ENCODE results near the gene SETBP1. TPM values are rescaled to one million over a fixed set of nuclear protein-coding genes. Genes with fewer than 3 reads are reported as not detected.

Gene SETBP1
- total and polyA plus RNA-seq, 2 of the 13 experiments (the other 11 are each of a cell fraction or from before 2014, with no cell fraction given), result 0.18 to 0.65 TPM

DNA sequence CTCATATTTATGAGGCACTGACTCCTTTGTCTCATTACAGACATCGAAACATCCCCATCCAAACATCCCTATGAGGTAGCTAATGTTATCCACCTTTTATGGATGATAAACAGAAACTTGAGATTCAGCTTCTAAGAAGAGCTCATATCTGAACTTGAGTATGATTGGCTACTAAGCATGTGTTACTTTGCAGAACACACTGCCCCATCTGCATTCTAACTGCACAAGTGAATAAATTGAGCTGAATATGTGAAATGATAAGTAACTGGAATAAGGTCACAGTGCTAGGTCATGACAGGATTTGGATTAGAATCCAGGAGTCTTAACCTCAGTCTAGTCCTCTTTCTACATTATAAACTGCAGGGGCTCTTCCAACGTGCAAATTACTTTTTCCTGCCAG, 172.7 kb downstream of the SETBP1 start (continued):
- TF ChIP-seq ZNF747 (CRISPR knock-in tag; IDR thresholded peaks at IDR 0.05; ENCODE audit: borderline replicate concordance) (no peak), ZFP82 (CRISPR knock-in tag; IDR thresholded peaks at IDR 0.05; ENCODE audit: borderline replicate concordance) (no peak), POLR2G (IDR thresholded peaks at IDR 0.05; ENCODE audit: low read depth, low read length) (no peak)

DNA sequence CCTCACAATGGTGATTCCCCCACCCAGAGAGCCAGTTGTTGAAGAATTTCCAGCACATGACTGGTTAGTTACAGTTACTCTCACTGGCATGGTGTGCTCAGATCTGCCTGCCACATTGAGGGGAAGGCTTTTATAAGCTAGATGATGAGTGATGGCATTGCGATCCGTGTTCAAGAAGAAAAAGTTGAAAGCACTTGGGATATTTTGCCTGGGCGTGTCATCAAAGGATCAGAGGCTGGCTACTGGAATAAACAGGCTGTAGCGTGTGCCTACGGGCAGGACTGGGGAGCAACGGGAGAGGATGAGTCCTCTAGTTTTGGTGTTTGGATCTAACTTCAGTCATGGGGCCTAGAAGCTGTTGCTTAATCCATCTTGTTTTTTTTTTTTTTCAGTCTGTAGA, 175.0 kb downstream of the SETBP1 start:
- Histone ChIP-seq H3K4me2 (ENCODE audit: low read depth, low read length) (no peak overlapping the region), H3K27ac (ENCODE audit: extremely low read length, insufficient read depth, low read length) (no peak overlapping the region), H4K20me1 (ENCODE audit: insufficient read depth, low read length) (no peaks in the 10 kb centered on the region), H3K79me2 (ENCODE audit: insufficient read depth, low read length) (no peaks in the 10 kb centered on the region), H3K9me3 (ENCODE audit: low read length) (no peaks in the 10 kb centered on the region), H2AFZ (ENCODE audit: low read length) (no peak overlapping the region), H3K4me1 (ENCODE audit: insufficient read depth, low read length) (no peaks in the 10 kb centered on the region), H3K9ac (ENCODE audit: insufficient read depth, low read depth, low read length) (no peak overlapping the region), H3K27me3 (ENCODE audit: control insufficient read depth in 1 of 2, insufficient read depth in 2 of 2, low read length in 2 of 2) (no peaks in the 10 kb centered on the region), H3K36me3 (replicated peaks in 1 of 2; ENCODE audit: control insufficient read depth in 1 of 2, insufficient read depth in 2 of 2, low read length in 2 of 2) (no peaks in the 10 kb centered on the region), H3K4me3 (replicated peaks in 1 of 3; ENCODE audit: insufficient read depth in 1 of 3, low read depth in 2 of 3, low read length in 3 of 3) (no peak overlapping the region)
- ATAC-seq (no peak), FAIRE-seq (no peak), DNase-seq (ENCODE audit: low spot score) (no peak)
- no TSS peak for BruUV-seq (replicated peaks)
- 80% methylated on average over 6 of the region's 6 CpGs for WGBS (ENCODE audit: low lambda C conversion rate)
- intact Hi-C loops (cut with micrococcal nuclease; ENCODE audit: unreplicated experiment) (no loop called here), in situ Hi-C loops (cut with HindIII; ENCODE audit: extremely low pct_ligation_motif_present, low pct_unique_long_range_greater_than_20kb) (no loop called here)
- ChIA-PET POLR2A (no interaction called here), CTCF (ENCODE audit: low intra/inter-chr PET ratio, low total read pairs) (no interaction called here)
- TF ChIP-seq ZNF101 (CRISPR knock-in tag; IDR thresholded peaks at IDR 0.05; ENCODE audit: borderline replicate concordance, low read depth) (no peak), ZFP37 (CRISPR knock-in tag; IDR thresholded peaks at IDR 0.05; ENCODE audit: borderline replicate concordance) (no peak), ZNF207 (IDR thresholded peaks at IDR 0.05; ENCODE audit: borderline replicate concordance) (no peak), ZNF362 (CRISPR knock-in tag; IDR thresholded peaks at IDR 0.05; ENCODE audit: borderline replicate concordance) (no peak), ZZZ3 (CRISPR knock-in tag; IDR thresholded peaks at IDR 0.05; ENCODE audit: borderline replicate concordance) (no peak), ZNF720 (CRISPR knock-in tag; IDR thresholded peaks at IDR 0.05) (no peak), RARA (CRISPR knock-in tag; IDR thresholded peaks at IDR 0.05) (no peak), NFE2 (CRISPR knock-in tag; IDR thresholded peaks at IDR 0.05) (no peak), ZKSCAN5 (CRISPR knock-in tag; IDR thresholded peaks at IDR 0.05) (no peak), EED (CRISPR knock-in tag; IDR thresholded peaks at IDR 0.05) (no peak), ZNF570 (CRISPR knock-in tag; IDR thresholded peaks at IDR 0.05; ENCODE audit: borderline replicate concordance) (no peak), ZNF567 (CRISPR knock-in tag; IDR thresholded peaks at IDR 0.05; ENCODE audit: borderline replicate concordance) (no peak)
- TF ChIP-seq, protein P1, sequence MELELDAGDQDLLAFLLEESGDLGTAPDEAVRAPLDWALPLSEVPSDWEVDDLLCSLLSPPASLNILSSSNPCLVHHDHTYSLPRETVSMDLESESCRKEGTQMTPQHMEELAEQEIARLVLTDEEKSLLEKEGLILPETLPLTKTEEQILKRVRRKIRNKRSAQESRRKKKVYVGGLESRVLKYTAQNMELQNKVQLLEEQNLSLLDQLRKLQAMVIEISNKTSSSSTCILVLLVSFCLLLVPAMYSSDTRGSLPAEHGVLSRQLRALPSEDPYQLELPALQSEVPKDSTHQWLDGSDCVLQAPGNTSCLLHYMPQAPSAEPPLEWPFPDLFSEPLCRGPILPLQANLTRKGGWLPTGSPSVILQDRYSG (CRISPR knock-in tag; IDR thresholded peaks at IDR 0.05), result no peak
- TF ChIP-seq, protein P2, sequence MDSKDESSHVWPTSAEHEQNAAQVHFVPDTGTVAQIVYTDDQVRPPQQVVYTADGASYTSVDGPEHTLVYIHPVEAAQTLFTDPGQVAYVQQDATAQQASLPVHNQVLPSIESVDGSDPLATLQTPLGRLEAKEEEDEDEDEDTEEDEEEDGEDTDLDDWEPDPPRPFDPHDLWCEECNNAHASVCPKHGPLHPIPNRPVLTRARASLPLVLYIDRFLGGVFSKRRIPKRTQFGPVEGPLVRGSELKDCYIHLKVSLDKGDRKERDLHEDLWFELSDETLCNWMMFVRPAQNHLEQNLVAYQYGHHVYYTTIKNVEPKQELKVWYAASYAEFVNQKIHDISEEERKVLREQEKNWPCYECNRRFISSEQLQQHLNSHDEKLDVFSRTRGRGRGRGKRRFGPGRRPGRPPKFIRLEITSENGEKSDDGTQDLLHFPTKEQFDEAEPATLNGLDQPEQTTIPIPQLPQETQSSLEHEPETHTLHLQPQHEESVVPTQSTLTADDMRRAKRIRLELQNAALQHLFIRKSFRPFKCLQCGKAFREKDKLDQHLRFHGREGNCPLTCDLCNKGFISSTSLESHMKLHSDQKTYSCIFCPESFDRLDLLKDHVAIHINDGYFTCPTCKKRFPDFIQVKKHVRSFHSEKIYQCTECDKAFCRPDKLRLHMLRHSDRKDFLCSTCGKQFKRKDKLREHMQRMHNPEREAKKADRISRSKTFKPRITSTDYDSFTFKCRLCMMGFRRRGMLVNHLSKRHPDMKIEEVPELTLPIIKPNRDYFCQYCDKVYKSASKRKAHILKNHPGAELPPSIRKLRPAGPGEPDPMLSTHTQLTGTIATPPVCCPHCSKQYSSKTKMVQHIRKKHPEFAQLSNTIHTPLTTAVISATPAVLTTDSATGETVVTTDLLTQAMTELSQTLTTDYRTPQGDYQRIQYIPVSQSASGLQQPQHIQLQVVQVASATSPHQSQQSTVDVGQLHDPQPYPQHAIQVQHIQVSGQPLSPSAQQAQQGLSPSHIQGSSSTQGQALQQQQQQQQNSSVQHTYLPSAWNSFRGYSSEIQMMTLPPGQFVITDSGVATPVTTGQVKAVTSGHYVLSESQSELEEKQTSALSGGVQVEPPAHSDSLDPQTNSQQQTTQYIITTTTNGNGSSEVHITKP (CRISPR knock-in tag; IDR thresholded peaks at IDR 0.05; ENCODE audit: low read depth), result no peak
- TF ChIP-seq, protein P3, sequence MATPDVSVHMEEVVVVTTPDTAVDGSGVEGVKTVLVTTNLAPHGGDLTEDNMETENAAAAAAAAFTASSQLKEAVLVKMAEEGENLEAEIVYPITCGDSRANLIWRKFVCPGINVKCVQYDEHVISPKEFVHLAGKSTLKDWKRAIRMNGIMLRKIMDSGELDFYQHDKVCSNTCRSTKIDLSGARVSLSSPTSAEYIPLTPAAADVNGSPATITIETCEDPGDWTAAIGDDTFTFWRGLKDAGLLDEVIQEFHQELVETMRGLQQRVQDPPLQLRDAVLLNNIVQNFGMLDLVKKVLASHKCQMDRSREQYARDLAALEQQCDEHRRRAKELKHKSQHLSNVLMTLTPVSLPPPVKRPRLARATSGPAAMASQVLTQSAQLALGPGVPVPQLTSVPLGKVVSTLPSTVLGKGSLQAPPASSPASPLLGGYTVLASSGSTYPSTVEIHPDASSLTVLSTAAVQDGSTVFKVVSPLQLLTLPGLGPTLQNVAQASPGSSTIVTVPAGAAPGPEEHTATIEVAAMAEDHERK (CRISPR knock-in tag; IDR thresholded peaks at IDR 0.05; ENCODE audit: low read depth), result no peak
